ENCODE data around the gene ZBTB3. TPM values are rescaled to one million over a fixed set of nuclear protein-coding genes. Genes with fewer than 3 reads are reported as not detected.

Gene ZBTB3
- total and polyA plus RNA-seq, 2 donors from 2014 or later = 4.8 to 15.0 TPM

- intact Hi-C loops (cut with DNase I) = no loop called here
- DNase-seq (peak; percentile 88 to 95 (median 92)), FAIRE-seq (no peak)
- peak within 1 kb of the TSS; percentile 52 to 88 (median 84) for H3K9ac ChIP-seq (ENCODE audit: low read length in 3 of 3)
- peak within 1 kb of the TSS; percentile 66 to 85 for H3K27ac ChIP-seq (ENCODE audit: low read depth in 2 of 2, low read length in 2 of 2)
- peak within 1 kb of the TSS; percentile 74 to 91 (median 74) for H3K4me3 ChIP-seq (ENCODE audit: low read length in 3 of 3)
- no peaks in the 10 kb centered on the region for H3K9me3 ChIP-seq (ENCODE audit: control insufficient read depth in 2 of 3, insufficient read depth in 1 of 3, low read length in 3 of 3)
- peaks cover 6 to 44% (median 27%) of the 10 kb centered on the region in 3 donors for H3K36me3 ChIP-seq (ENCODE audit: control insufficient read depth in 2 of 3, insufficient read depth in 3 of 3, low read length in 3 of 3)
- peak; percentile 15 for TF ChIP-seq CTCF (IDR thresholded peaks at IDR 0.05; ENCODE audit: borderline replicate concordance, extremely low read depth, insufficient read depth)
- H3K4me1 ChIP-seq (ENCODE audit: control insufficient read depth in 2 of 3, insufficient read depth in 2 of 3, low read depth in 1 of 3, low read length in 3 of 3) = peaks cover 0 to 19% (median 15%) of the 10 kb centered on the region in 3 donors
- H3K27me3 ChIP-seq (ENCODE audit: control insufficient read depth, insufficient read depth, low read length) = no peaks in the 10 kb centered on the region
Observed at GRCh38 chr11:62791501-62792201, 37.7 kb upstream of the ZBTB3 start, which contains the start of gene TMEM223. Gene TMEM223, minus strand, starts transcription at chr11:62792006. Its CDS starts 12 bp downstream, at chr11:62791994.

- Histone ChIP-seq H3K4me1 (ENCODE audit: control insufficient read depth in 2 of 3, insufficient read depth in 2 of 3, low read depth in 1 of 3, low read length in 3 of 3) (peaks cover 4 to 26% (median 24%) of the 10 kb centered on the region in 3 donors), H3K27ac (ENCODE audit: low read depth in 2 of 2, low read length in 2 of 2) (no peak overlapping the region), H3K4me3 (ENCODE audit: low read length in 3 of 3) (no peak overlapping the region), H3K9me3 (ENCODE audit: control insufficient read depth in 2 of 3, insufficient read depth in 1 of 3, low read length in 3 of 3) (no peaks in the 10 kb centered on the region), H3K36me3 (ENCODE audit: control insufficient read depth in 2 of 3, insufficient read depth in 3 of 3, low read length in 3 of 3) (peaks cover 2 to 23% (median 11%) of the 10 kb centered on the region in 3 donors), H3K9ac (ENCODE audit: low read length in 3 of 3) (no peak overlapping the region), H3K27me3 (ENCODE audit: control insufficient read depth, insufficient read depth, low read length) (no peaks in the 10 kb centered on the region)
- intact Hi-C loops (cut with DNase I) = loop anchor here (10.0 kb wide), 1 partner anchor 75 kb away; no protein-coding TSS in a partner anchor
- no peak for FAIRE-seq
- peak in 1 of 5 donors; percentile 32 for DNase-seq
- no peak for TF ChIP-seq CTCF (IDR thresholded peaks at IDR 0.05; ENCODE audit: borderline replicate concordance, extremely low read depth, insufficient read depth)
Observed at GRCh38 chr11:62789576-62789975, 35.6 kb upstream of the ZBTB3 start.

GRCh38 chr11:62788991-62789390 is 35.0 kb upstream of the ZBTB3 start:
- peaks cover 0 to 18% (median 7%) of the 10 kb centered on the region in 3 donors for H3K36me3 ChIP-seq (ENCODE audit: control insufficient read depth in 2 of 3, insufficient read depth in 3 of 3, low read length in 3 of 3)
- H3K27ac ChIP-seq (ENCODE audit: low read depth in 2 of 2, low read length in 2 of 2) = no peak overlapping the region
- no peaks in the 10 kb centered on the region for H3K27me3 ChIP-seq (ENCODE audit: control insufficient read depth, insufficient read depth, low read length)
- H3K9ac ChIP-seq (ENCODE audit: low read length in 3 of 3) = peak overlapping the region in 2 of 3 donors; percentile 9 to 46
- H3K4me1 ChIP-seq (ENCODE audit: control insufficient read depth in 2 of 3, insufficient read depth in 2 of 3, low read depth in 1 of 3, low read length in 3 of 3) = peaks cover 4 to 26% (median 24%) of the 10 kb centered on the region in 3 donors
- intact Hi-C loops (cut with DNase I) = loop anchor here (10.0 kb wide), 1 partner anchor 76 kb away; no protein-coding TSS in a partner anchor
- DNase-seq (peak in 1 of 5 donors; percentile 39), FAIRE-seq (no peak)
- TF ChIP-seq CTCF (IDR thresholded peaks at IDR 0.05; ENCODE audit: borderline replicate concordance, extremely low read depth, insufficient read depth) = no peak
- H3K9me3 ChIP-seq (ENCODE audit: control insufficient read depth in 2 of 3, insufficient read depth in 1 of 3, low read length in 3 of 3) = no peaks in the 10 kb centered on the region
- no peak overlapping the region for H3K4me3 ChIP-seq (ENCODE audit: low read length in 3 of 3)
